ENCODE results near the gene FRAS1. TPM values are rescaled to one million over a fixed set of nuclear protein-coding genes. Genes with fewer than 3 reads are reported as not detected.

Gene FRAS1
- total RNA-seq, 2 donors from 2014 or later = 77.0 to 78.3 TPM

- 93% methylated on average over 2 of the region's 2 CpGs; no CpG with 5 or more reads in 1 of the 2 experiments for WGBS, 2 experiments (ENCODE audit: insufficient coverage in 1 of 2, insufficient read length in 1 of 2)
- Mint-ChIP-seq H3K4me1 (peaks cover 27% of the 10 kb centered on the region), H3K9me3 (peaks cover 2% of the 10 kb centered on the region), H3K27me3 (ENCODE audit: insufficient read depth) (no peaks in the 10 kb centered on the region), H3K4me3 (no peak overlapping the region), H3K36me3 (ENCODE audit: low read depth) (peaks cover 39% of the 10 kb centered on the region), H3K27ac (no peak overlapping the region)
- peaks cover 58% of the 10 kb centered on the region for H3K36me3 ChIP-seq (ENCODE audit: control insufficient read depth, insufficient read depth, low read length)
- H3K9ac ChIP-seq (ENCODE audit: extremely low read depth, low read length, poor library complexity, severe bottlenecking) = no peak overlapping the region
- H3K4me1 ChIP-seq (ENCODE audit: control insufficient read depth, insufficient read depth, low read length) = peaks cover 13% of the 10 kb centered on the region
- peaks cover 5% of the 10 kb centered on the region for H3K27me3 ChIP-seq (ENCODE audit: control insufficient read depth, insufficient read depth, low read length, poor library complexity, severe bottlenecking)
- H3K9me3 ChIP-seq (ENCODE audit: control insufficient read depth, low read length) = no peaks in the 10 kb centered on the region
- no peak overlapping the region for H3K4me3 ChIP-seq (ENCODE audit: low read length)
- TF ChIP-seq, protein P1, sequence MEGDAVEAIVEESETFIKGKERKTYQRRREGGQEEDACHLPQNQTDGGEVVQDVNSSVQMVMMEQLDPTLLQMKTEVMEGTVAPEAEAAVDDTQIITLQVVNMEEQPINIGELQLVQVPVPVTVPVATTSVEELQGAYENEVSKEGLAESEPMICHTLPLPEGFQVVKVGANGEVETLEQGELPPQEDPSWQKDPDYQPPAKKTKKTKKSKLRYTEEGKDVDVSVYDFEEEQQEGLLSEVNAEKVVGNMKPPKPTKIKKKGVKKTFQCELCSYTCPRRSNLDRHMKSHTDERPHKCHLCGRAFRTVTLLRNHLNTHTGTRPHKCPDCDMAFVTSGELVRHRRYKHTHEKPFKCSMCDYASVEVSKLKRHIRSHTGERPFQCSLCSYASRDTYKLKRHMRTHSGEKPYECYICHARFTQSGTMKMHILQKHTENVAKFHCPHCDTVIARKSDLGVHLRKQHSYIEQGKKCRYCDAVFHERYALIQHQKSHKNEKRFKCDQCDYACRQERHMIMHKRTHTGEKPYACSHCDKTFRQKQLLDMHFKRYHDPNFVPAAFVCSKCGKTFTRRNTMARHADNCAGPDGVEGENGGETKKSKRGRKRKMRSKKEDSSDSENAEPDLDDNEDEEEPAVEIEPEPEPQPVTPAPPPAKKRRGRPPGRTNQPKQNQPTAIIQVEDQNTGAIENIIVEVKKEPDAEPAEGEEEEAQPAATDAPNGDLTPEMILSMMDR (conservative IDR thresholded peaks at IDR 0.05) = no peak
- no peak overlapping the region for H3K27ac ChIP-seq (ENCODE audit: low read depth, low read length)
- no peak for DNase-seq
These were observed 513.0 kb downstream of the FRAS1 start for GRCh38 chr4:78570117-78570516.

GRCh38 chr4:78571804-78572203, 514.7 kb downstream of the FRAS1 start:
- H3K9me3 ChIP-seq (ENCODE audit: control insufficient read depth, low read length) = no peaks in the 10 kb centered on the region
- peaks cover 68% of the 10 kb centered on the region for H3K36me3 ChIP-seq (ENCODE audit: control insufficient read depth, insufficient read depth, low read length)
- peaks cover 22% of the 10 kb centered on the region for H3K4me1 Mint-ChIP-seq
- no peak overlapping the region for H3K27ac Mint-ChIP-seq
- peaks cover 12% of the 10 kb centered on the region for H3K4me1 ChIP-seq (ENCODE audit: control insufficient read depth, insufficient read depth, low read length)
- peaks cover 5% of the 10 kb centered on the region for H3K27me3 ChIP-seq (ENCODE audit: control insufficient read depth, insufficient read depth, low read length, poor library complexity, severe bottlenecking)
- peaks cover 48% of the 10 kb centered on the region for H3K36me3 Mint-ChIP-seq (ENCODE audit: low read depth)
- DNase-seq = no peak
- 93 to 100% methylated on average over 1 of the region's 1 CpG for WGBS, 2 experiments (ENCODE audit: insufficient coverage in 1 of 2, insufficient read length in 1 of 2)
- H3K27me3 Mint-ChIP-seq (ENCODE audit: insufficient read depth) = no peaks in the 10 kb centered on the region
- H3K4me3 Mint-ChIP-seq = no peak overlapping the region
- H3K9ac ChIP-seq (ENCODE audit: extremely low read depth, low read length, poor library complexity, severe bottlenecking) = no peak overlapping the region
- no peak overlapping the region for H3K4me3 ChIP-seq (ENCODE audit: low read length)
- peaks cover 4% of the 10 kb centered on the region for H3K9me3 Mint-ChIP-seq
- TF ChIP-seq, protein P1 (conservative IDR thresholded peaks at IDR 0.05) = no peak
- no peak overlapping the region for H3K27ac ChIP-seq (ENCODE audit: low read depth, low read length)

GRCh38 chr4:78578674-78579425, 521.7 kb downstream of the FRAS1 start:
- WGBS, 2 experiments (ENCODE audit: insufficient coverage in 1 of 2, insufficient read length in 1 of 2) = 93 to 97% methylated on average over 2 to 3 of the region's 3 CpGs

More at GRCh38 chr4:78578674-78579425, 521.7 kb downstream of the FRAS1 start:
- Mint-ChIP-seq H3K9me3 (peaks cover 2% of the 10 kb centered on the region), H3K4me1 (no peaks in the 10 kb centered on the region), H3K27me3 (ENCODE audit: insufficient read depth) (no peaks in the 10 kb centered on the region), H3K27ac (no peak overlapping the region), H3K36me3 (ENCODE audit: low read depth) (peaks cover 42% of the 10 kb centered on the region), H3K4me3 (no peak overlapping the region)
- H3K27me3 ChIP-seq (ENCODE audit: control insufficient read depth, insufficient read depth, low read length, poor library complexity, severe bottlenecking) = no peaks in the 10 kb centered on the region
- H3K36me3 ChIP-seq (ENCODE audit: control insufficient read depth, insufficient read depth, low read length) = peaks cover 84% of the 10 kb centered on the region
- no peaks in the 10 kb centered on the region for H3K4me1 ChIP-seq (ENCODE audit: control insufficient read depth, insufficient read depth, low read length)
- H3K27ac ChIP-seq (ENCODE audit: low read depth, low read length) = no peak overlapping the region
- H3K9ac ChIP-seq (ENCODE audit: extremely low read depth, low read length, poor library complexity, severe bottlenecking) = no peak overlapping the region
- TF ChIP-seq, protein P1 (conservative IDR thresholded peaks at IDR 0.05) = no peak
- DNase-seq = no peak
- H3K9me3 ChIP-seq (ENCODE audit: control insufficient read depth, low read length) = no peaks in the 10 kb centered on the region
- no peak overlapping the region for H3K4me3 ChIP-seq (ENCODE audit: low read length)
